ENCODE data around the gene HMGCS1. TPM values are rescaled to one million over a fixed set of nuclear protein-coding genes. Genes with fewer than 3 reads are reported as not detected.
"Not testable (repeated sequence)": the region's sequence is repeated elsewhere in the genome, so short reads cannot be mapped to it uniquely, and the experiment has no call there.

HMGCS1 gene
- total RNA-seq, 1 experiment from 2014 or later = 211 TPM

DNA sequence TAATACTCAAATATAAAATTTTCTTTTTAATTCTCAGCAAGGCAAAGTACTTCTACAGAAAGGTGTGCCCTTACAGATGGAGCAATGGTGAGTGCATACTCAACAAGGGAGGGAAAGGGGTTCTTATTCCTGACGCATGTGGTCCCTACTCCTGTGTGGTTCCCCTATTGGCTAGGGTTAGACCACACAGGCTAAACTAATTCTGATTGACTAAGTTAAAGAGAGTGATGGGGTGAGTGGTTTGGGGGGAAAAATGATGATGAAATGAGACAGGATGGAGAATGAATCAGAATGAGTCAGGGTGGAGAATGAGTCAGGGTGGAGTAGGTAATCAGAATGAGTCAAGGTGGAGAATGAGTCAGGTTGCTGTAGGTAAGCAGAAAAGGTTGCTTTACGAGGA, 22.9 kb upstream of the HMGCS1 start:
- no peaks in the 10 kb centered on the region for H3K4me1 ChIP-seq
- Mint-ChIP-seq H3K9me3 (ENCODE audit: unreplicated experiment) (peaks cover 45% of the 10 kb centered on the region), H3K27me3 (ENCODE audit: insufficient read depth, unreplicated experiment) (no peaks in the 10 kb centered on the region), H3K4me1 (ENCODE audit: low read depth, unreplicated experiment) (peaks cover 9% of the 10 kb centered on the region), H3K27ac (ENCODE audit: unreplicated experiment) (no peak overlapping the region), H3K4me3 (ENCODE audit: unreplicated experiment) (no peak overlapping the region), H3K36me3 (ENCODE audit: insufficient read depth, unreplicated experiment) (no peaks in the 10 kb centered on the region)
- ChIA-PET POLR2A (no interaction called here), CTCF (no interaction called here)
- intact Hi-C loops (cut with micrococcal nuclease; ENCODE audit: unreplicated experiment) = no loop called here
- no TSS peak for BruUV-seq (replicated peaks)
- H3K4me3 ChIP-seq (ENCODE audit: low read depth, low read length) = no peak overlapping the region
- H3K36me3 ChIP-seq (ENCODE audit: control insufficient read depth, insufficient read depth, low read length) = no peaks in the 10 kb centered on the region
- TF ChIP-seq, protein P1, sequence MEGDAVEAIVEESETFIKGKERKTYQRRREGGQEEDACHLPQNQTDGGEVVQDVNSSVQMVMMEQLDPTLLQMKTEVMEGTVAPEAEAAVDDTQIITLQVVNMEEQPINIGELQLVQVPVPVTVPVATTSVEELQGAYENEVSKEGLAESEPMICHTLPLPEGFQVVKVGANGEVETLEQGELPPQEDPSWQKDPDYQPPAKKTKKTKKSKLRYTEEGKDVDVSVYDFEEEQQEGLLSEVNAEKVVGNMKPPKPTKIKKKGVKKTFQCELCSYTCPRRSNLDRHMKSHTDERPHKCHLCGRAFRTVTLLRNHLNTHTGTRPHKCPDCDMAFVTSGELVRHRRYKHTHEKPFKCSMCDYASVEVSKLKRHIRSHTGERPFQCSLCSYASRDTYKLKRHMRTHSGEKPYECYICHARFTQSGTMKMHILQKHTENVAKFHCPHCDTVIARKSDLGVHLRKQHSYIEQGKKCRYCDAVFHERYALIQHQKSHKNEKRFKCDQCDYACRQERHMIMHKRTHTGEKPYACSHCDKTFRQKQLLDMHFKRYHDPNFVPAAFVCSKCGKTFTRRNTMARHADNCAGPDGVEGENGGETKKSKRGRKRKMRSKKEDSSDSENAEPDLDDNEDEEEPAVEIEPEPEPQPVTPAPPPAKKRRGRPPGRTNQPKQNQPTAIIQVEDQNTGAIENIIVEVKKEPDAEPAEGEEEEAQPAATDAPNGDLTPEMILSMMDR (IDR thresholded peaks at IDR 0.05; ENCODE audit: insufficient read depth in 1 of 2, low read depth in 1 of 2, low read length in 1 of 2, severe bottlenecking in 1 of 2, unreplicated experiment in 1 of 2) = no peak
- H3K27me3 ChIP-seq (replicated peaks; ENCODE audit: control insufficient read depth, insufficient read depth, low read length) = no peaks in the 10 kb centered on the region
- peaks cover 12% of the 10 kb centered on the region for H3K9me3 ChIP-seq
- no peak for DNase-seq

DNA sequence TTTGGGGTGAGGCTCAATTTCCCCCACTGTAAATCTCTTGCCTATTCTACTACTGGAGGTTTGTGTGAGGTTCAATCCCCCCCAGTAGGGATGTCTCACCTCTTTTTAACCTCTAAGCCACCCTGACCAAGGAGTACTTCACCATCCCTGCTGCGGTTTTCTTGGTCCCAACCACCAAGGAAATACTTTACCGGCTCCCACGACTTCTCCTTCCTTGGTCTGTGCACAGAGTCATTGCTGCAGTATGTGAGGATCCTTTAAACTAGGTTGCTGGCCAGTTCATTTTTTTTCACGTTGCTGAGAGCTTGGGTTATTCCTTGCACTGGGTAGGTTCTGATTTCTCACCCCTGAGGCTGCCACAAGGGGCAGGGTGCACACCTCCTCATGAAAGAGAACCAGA, 22.5 kb upstream of the HMGCS1 start:
- DNase-seq = no peak
- no peak overlapping the region for H3K27ac Mint-ChIP-seq (ENCODE audit: unreplicated experiment)
- H3K4me3 Mint-ChIP-seq (ENCODE audit: unreplicated experiment) = no peak overlapping the region
- CTCF ChIA-PET = no interaction called here
- intact Hi-C loops (cut with micrococcal nuclease; ENCODE audit: unreplicated experiment) = no loop called here
- no peak overlapping the region for H3K4me3 ChIP-seq (ENCODE audit: low read depth, low read length)
- H3K27me3 ChIP-seq (replicated peaks; ENCODE audit: control insufficient read depth, insufficient read depth, low read length) = no peaks in the 10 kb centered on the region
- TF ChIP-seq, protein P1 (IDR thresholded peaks at IDR 0.05; ENCODE audit: insufficient read depth in 1 of 2, low read depth in 1 of 2, low read length in 1 of 2, severe bottlenecking in 1 of 2, unreplicated experiment in 1 of 2) = no peak
- H3K4me1 ChIP-seq = no peaks in the 10 kb centered on the region
- peaks cover 12% of the 10 kb centered on the region; the same call in 1 of the 2 replicates for H3K9me3 ChIP-seq
- no peaks in the 10 kb centered on the region for H3K27me3 Mint-ChIP-seq (ENCODE audit: insufficient read depth, unreplicated experiment)
- H3K36me3 ChIP-seq (ENCODE audit: control insufficient read depth, insufficient read depth, low read length) = no peaks in the 10 kb centered on the region
- BruUV-seq (replicated peaks) = no TSS peak
- no peaks in the 10 kb centered on the region for H3K36me3 Mint-ChIP-seq (ENCODE audit: insufficient read depth, unreplicated experiment)
- H3K4me1 Mint-ChIP-seq (ENCODE audit: low read depth, unreplicated experiment) = peaks cover 9% of the 10 kb centered on the region
- POLR2A ChIA-PET = no interaction called here
- peaks cover 45% of the 10 kb centered on the region for H3K9me3 Mint-ChIP-seq (ENCODE audit: unreplicated experiment)

DNA sequence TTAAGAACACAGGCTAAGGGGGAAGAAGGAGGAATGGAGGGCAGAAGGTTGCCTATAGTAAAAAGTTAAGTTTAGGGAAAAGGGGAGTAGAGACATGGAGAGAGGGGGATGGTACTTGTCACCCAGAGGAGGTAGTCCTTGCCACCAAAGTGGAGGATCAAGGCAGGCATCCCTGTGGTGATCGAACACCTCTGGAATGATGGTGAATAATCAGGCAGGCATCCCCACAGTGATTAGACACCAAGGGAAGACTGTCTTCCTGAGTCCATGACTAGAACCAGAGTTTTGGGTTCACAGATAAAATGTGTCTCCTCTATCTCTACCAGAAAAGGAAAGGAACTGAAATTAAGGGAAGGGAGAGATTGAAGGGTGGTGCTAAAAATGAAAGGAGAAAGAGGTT, 19.2 kb upstream of the HMGCS1 start:
- peaks cover 9% of the 10 kb centered on the region; the same call in 1 of the 2 replicates for H3K9me3 ChIP-seq
- intact Hi-C loops (cut with micrococcal nuclease; ENCODE audit: unreplicated experiment) = no loop called here
- Mint-ChIP-seq H3K4me1 (ENCODE audit: low read depth, unreplicated experiment) (peaks cover 9% of the 10 kb centered on the region), H3K27me3 (ENCODE audit: insufficient read depth, unreplicated experiment) (no peaks in the 10 kb centered on the region), H3K27ac (ENCODE audit: unreplicated experiment) (peak overlapping the region; percentile 20), H3K4me3 (ENCODE audit: unreplicated experiment) (no peak overlapping the region), H3K9me3 (ENCODE audit: unreplicated experiment) (peaks cover 41% of the 10 kb centered on the region), H3K36me3 (ENCODE audit: insufficient read depth, unreplicated experiment) (no peaks in the 10 kb centered on the region)
- no TSS peak for BruUV-seq (replicated peaks)
- no peak overlapping the region for H3K4me3 ChIP-seq (ENCODE audit: low read depth, low read length)
- H3K27me3 ChIP-seq (replicated peaks; ENCODE audit: control insufficient read depth, insufficient read depth, low read length) = no peaks in the 10 kb centered on the region
- H3K36me3 ChIP-seq (ENCODE audit: control insufficient read depth, insufficient read depth, low read length) = no peaks in the 10 kb centered on the region
- no peak for DNase-seq
- H3K4me1 ChIP-seq = no peaks in the 10 kb centered on the region
- TF ChIP-seq, protein P1 (IDR thresholded peaks at IDR 0.05; ENCODE audit: insufficient read depth in 1 of 2, low read depth in 1 of 2, low read length in 1 of 2, severe bottlenecking in 1 of 2, unreplicated experiment in 1 of 2) = no peak
- ChIA-PET POLR2A (no interaction called here), CTCF (no interaction called here)

DNA sequence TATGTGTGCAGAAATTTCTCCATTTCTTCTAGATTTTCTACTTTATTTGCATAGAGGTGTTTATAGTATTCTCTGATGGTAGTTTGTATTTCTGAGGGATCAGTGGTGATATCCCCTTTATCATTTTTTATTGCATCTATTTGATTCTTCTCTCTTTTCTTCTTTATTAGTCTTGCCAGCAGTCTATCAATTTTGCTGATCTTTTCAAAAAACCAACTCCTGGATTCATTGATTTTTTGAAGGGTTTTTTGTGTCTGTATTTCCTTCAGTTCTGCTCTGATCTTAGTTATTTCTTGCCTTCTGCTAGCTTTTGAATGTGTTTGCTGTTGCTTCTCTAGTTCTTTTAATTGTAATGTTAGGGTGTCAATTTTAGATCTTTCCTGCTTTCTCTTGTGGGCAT, 12.4 kb upstream of the HMGCS1 start:
- intact Hi-C loops (cut with micrococcal nuclease; ENCODE audit: unreplicated experiment); H3K36me3 ChIP-seq (ENCODE audit: control insufficient read depth, insufficient read depth, low read length); H3K4me3 ChIP-seq (ENCODE audit: low read depth, low read length); H3K4me1 Mint-ChIP-seq (ENCODE audit: low read depth, unreplicated experiment); H3K27me3 ChIP-seq (replicated peaks; ENCODE audit: control insufficient read depth, insufficient read depth, low read length); CTCF ChIA-PET; H3K36me3 Mint-ChIP-seq (ENCODE audit: insufficient read depth, unreplicated experiment); POLR2A ChIA-PET; H3K9me3 ChIP-seq; DNase-seq; BruUV-seq (replicated peaks); H3K27ac Mint-ChIP-seq (ENCODE audit: unreplicated experiment); H3K4me3 Mint-ChIP-seq (ENCODE audit: unreplicated experiment); H3K4me1 ChIP-seq; H3K27me3 Mint-ChIP-seq (ENCODE audit: insufficient read depth, unreplicated experiment): not testable (repeated sequence)
- H3K9me3 Mint-ChIP-seq (ENCODE audit: unreplicated experiment) = peaks cover 15% of the 10 kb centered on the region

DNA sequence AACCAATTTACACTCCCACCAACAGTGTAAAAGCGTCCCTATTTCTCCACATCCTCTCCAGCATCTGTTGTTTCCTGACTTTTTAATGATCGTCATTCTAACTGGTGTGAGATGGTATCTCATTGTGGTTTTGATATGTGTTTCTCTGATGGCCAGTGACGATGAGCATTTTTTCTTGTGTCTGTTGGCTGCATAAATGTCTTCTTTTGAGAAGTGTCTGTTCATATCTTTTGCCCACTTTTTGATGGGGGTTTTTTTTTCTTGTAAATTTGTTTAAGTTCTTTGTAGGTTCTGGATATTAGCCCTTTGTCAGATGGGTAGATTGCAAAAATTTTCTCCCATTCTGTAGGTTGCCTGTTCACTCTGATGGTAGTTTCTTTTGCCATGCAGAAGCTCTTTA, 10.3 kb upstream of the HMGCS1 start:
- H3K27ac Mint-ChIP-seq (ENCODE audit: unreplicated experiment); H3K9me3 ChIP-seq; CTCF ChIA-PET; intact Hi-C loops (cut with micrococcal nuclease; ENCODE audit: unreplicated experiment); H3K4me3 ChIP-seq (ENCODE audit: low read depth, low read length); BruUV-seq (replicated peaks); POLR2A ChIA-PET; H3K27me3 ChIP-seq (replicated peaks; ENCODE audit: control insufficient read depth, insufficient read depth, low read length); H3K36me3 ChIP-seq (ENCODE audit: control insufficient read depth, insufficient read depth, low read length); H3K27me3 Mint-ChIP-seq (ENCODE audit: insufficient read depth, unreplicated experiment); H3K36me3 Mint-ChIP-seq (ENCODE audit: insufficient read depth, unreplicated experiment); H3K4me1 Mint-ChIP-seq (ENCODE audit: low read depth, unreplicated experiment); H3K4me3 Mint-ChIP-seq (ENCODE audit: unreplicated experiment); DNase-seq; H3K4me1 ChIP-seq: not testable (repeated sequence)
- peaks cover 15% of the 10 kb centered on the region for H3K9me3 Mint-ChIP-seq (ENCODE audit: unreplicated experiment)
